H9 (cell line): Measurements from ENCODE around the gene BRSK2. TPM values are rescaled to one million over a fixed set of nuclear protein-coding genes. Genes with fewer than 3 reads are reported as not detected.

Experiments
- DNase-seq: peaks from one replicate; pipeline ENCODE4 v3.0.0-alpha.2; 2017
- H2AFZ ChIP-seq: one replicate; pipeline ENCODE4 v1.6.1; 2013; ENCODE audit warnings: mild to moderate bottlenecking, low read length, control low read depth, moderate library complexity
- H2AK5ac ChIP-seq: 2 replicates; pipeline ENCODE4 v1.6.1; 2013; ENCODE audit warnings: low read length, control low read depth, mixed read lengths; ENCODE audit not compliant: insufficient read length
- H2BK120ac ChIP-seq: one replicate; pipeline ENCODE4 v1.6.1; 2013; ENCODE audit warnings: low read depth, mild to moderate bottlenecking, low read length, control low read depth, inconsistent platforms; ENCODE audit not compliant: poor library complexity, severe bottlenecking
- H2BK12ac ChIP-seq: 2 replicates; pipeline ENCODE4 v1.6.1; 2013; ENCODE audit warnings: low read length, control low read depth, mixed read lengths, low read depth; ENCODE audit not compliant: insufficient read length
- H2BK15ac ChIP-seq: 2 replicates; pipeline ENCODE4 v1.6.1; 2013; ENCODE audit warnings: low read depth, low read length, control low read depth
- H2BK20ac ChIP-seq: one replicate; pipeline ENCODE4 v1.6.1; 2013; ENCODE audit warnings: low read depth, mild to moderate bottlenecking, low read length, control low read depth, inconsistent platforms; ENCODE audit not compliant: poor library complexity, severe bottlenecking
- H2BK5ac ChIP-seq: 2 replicates; pipeline ENCODE4 v1.6.1; 2013; ENCODE audit warnings: low read length, control low read depth, mixed read lengths; ENCODE audit not compliant: insufficient read length
- H3K14ac ChIP-seq: 2 replicates; pipeline ENCODE4 v1.6.1; 2013; ENCODE audit warnings: low read length, control low read depth; ENCODE audit not compliant: insufficient read depth
- H3K18ac ChIP-seq: 2 replicates; pipeline ENCODE4 v1.6.1; 2013; ENCODE audit warnings: low read depth, mild to moderate bottlenecking, mixed read lengths, low read length, control low read depth; ENCODE audit not compliant: insufficient read length
- H3K23ac ChIP-seq: 2 replicates; pipeline ENCODE4 v1.6.1; 2013; ENCODE audit warnings: low read length, control low read depth, mixed read lengths, low read depth; ENCODE audit not compliant: insufficient read length
- H3K23me2 ChIP-seq: 2 replicates; pipeline ENCODE4 v1.6.1; 2013; ENCODE audit warnings: low read depth, mild to moderate bottlenecking, mixed read lengths, low read length, control low read depth; ENCODE audit not compliant: insufficient read length, poor library complexity, severe bottlenecking
- H3K27ac ChIP-seq: 2 replicates; pipeline ENCODE4 v1.5.1; 2013; ENCODE audit warnings: low read length, control low read depth, mixed read lengths, low read depth; ENCODE audit not compliant: insufficient read length
- H3K27me3 ChIP-seq: 2 replicates; pipeline ENCODE4 v1.6.1; 2013; ENCODE audit warnings: low read length, control low read depth, inconsistent platforms; ENCODE audit not compliant: insufficient read depth
- H3K4ac ChIP-seq: 2 replicates; pipeline ENCODE4 v1.6.1; 2013; ENCODE audit warnings: low read depth, mild to moderate bottlenecking, control low read depth, inconsistent platforms, low read length, moderate library complexity
- H3K4me1 ChIP-seq: 2 replicates; pipeline ENCODE4 v1.6.1; 2013; ENCODE audit warnings: low read length, control low read depth, inconsistent platforms; ENCODE audit not compliant: insufficient read depth
- H3K4me2 ChIP-seq: 2 replicates; pipeline ENCODE4 v1.6.1; 2013; ENCODE audit warnings: low read length, control low read depth, mixed read lengths; ENCODE audit not compliant: insufficient read length, insufficient read depth
- H3K56ac ChIP-seq: 2 replicates; pipeline ENCODE4 v1.6.1; 2013; ENCODE audit warnings: low read depth, mild to moderate bottlenecking, mixed read lengths, low read length, control low read depth; ENCODE audit not compliant: insufficient read length
- H3K79me1 ChIP-seq: 2 replicates; pipeline ENCODE4 v1.6.1; 2013; ENCODE audit warnings: low read depth, mild to moderate bottlenecking, moderate library complexity, low read length, control low read depth, inconsistent platforms; ENCODE audit not compliant: insufficient read depth, poor library complexity, severe bottlenecking
- H3K79me2 ChIP-seq: 2 replicates; pipeline ENCODE4 v1.6.1; 2013; ENCODE audit warnings: low read length, control low read depth, inconsistent platforms; ENCODE audit not compliant: insufficient read depth
- H3K9ac ChIP-seq: 2 replicates; pipeline ENCODE4 v1.6.1; 2013; ENCODE audit warnings: low read length, control low read depth, mixed read lengths; ENCODE audit not compliant: insufficient read length; ENCODE audit errors: extremely low read depth
- H3K9me3 ChIP-seq: one replicate; pipeline ENCODE4 v1.6.1; 2013; ENCODE audit warnings: low read depth, low read length, inconsistent platforms; ENCODE audit not compliant: control insufficient read depth
- H3T11ph ChIP-seq: one replicate; pipeline ENCODE4 v1.6.1; 2013; ENCODE audit warnings: mild to moderate bottlenecking, low read length, control low read depth, inconsistent platforms
- H4K20me1 ChIP-seq: one replicate; pipeline ENCODE4 v1.6.1; 2013; ENCODE audit not compliant: control insufficient read depth, insufficient read length, insufficient read depth
- H4K5ac ChIP-seq: 2 replicates; pipeline ENCODE4 v1.6.1; 2013; ENCODE audit warnings: low read depth, mild to moderate bottlenecking, mixed read lengths, low read length, control low read depth; ENCODE audit not compliant: insufficient read length
- H4K8ac ChIP-seq: replicated peaks from 2 replicates; pipeline ENCODE4 v1.6.1; 2013; ENCODE audit warnings: low read length, control low read depth, mixed read lengths, low read depth; ENCODE audit not compliant: insufficient read length
- H4K91ac ChIP-seq: 2 replicates; pipeline ENCODE4 v1.6.1; 2013; ENCODE audit warnings: low read depth, mild to moderate bottlenecking, moderate library complexity, mixed read lengths, low read length, control low read depth; ENCODE audit not compliant: insufficient read length
- H3K27ac Mint-ChIP-seq, 3 experiments: 2 replicates in 2 of 3; 3 replicates in 1 of 3; pipeline ENCODE4 v1.8.0; 2020 to 2021; ENCODE audit warnings: mixed read lengths in 3 of 3, mild to moderate bottlenecking in 1 of 3, moderate library complexity in 1 of 3
- H3K27me3 Mint-ChIP-seq: 2 replicates; pipeline ENCODE4 v1.8.0; 2021; ENCODE audit warnings: low read depth, mild to moderate bottlenecking, moderate library complexity, mixed read lengths
- H3K36me3 Mint-ChIP-seq, 3 experiments: 2 replicates in 2 of 3; 3 replicates in 1 of 3; pipeline ENCODE4 v1.8.0; 2020 to 2021; ENCODE audit warnings: low read depth in 3 of 3, mixed read lengths in 3 of 3; ENCODE audit not compliant: insufficient read depth in 1 of 3
- H3K4me1 Mint-ChIP-seq, 2 experiments: 2 replicates each; pipeline ENCODE4 v1.8.0; 2020; ENCODE audit warnings: mixed read lengths in 2 of 2
- H3K4me3 Mint-ChIP-seq, 2 experiments: 2 replicates in 1 of 2; 3 replicates in 1 of 2; pipeline ENCODE4 v1.8.0; 2020 to 2021; ENCODE audit warnings: mild to moderate bottlenecking in 2 of 2, mixed read lengths in 2 of 2, moderate library complexity in 1 of 2
- H3K9me3 Mint-ChIP-seq, 2 experiments: 2 replicates in 1 of 2; 3 replicates in 1 of 2; pipeline ENCODE4 v1.8.0; 2020; ENCODE audit warnings: mild to moderate bottlenecking in 2 of 2, mixed read lengths in 2 of 2, moderate library complexity in 1 of 2
- WGBS: extraction: QIAGEN DNeasy Blood & Tissue Kit; methylation state at CpG from one replicate; pipeline ENCODE4 v1.1.7; 2013; ENCODE audit warnings: missing lambda C conversion rate, low lambda C conversion rate, mixed read lengths; ENCODE audit not compliant: insufficient read length; ENCODE audit errors: extremely low coverage; 5-methylcytosine and 5-hydroxymethylcytosine counted together
- total RNA-seq: library from RNA; stranded (reverse); gene quantifications from 2 replicates; pipeline ENCODE4 v1.2.1, GENCODE V29; 2021
- TF ChIP-seq, protein P1 (sequence below): fragments of 200-600 bp; sonication (generic); conservative IDR thresholded peaks from 3 replicates; pipeline ENCODE4 v1.8.0; 2021; ENCODE audit warnings: antibody characterized with exemption, mild to moderate bottlenecking

BRSK2 gene
- total RNA-seq, 1 experiment from 2014 or later: 28.4 TPM

DNA sequence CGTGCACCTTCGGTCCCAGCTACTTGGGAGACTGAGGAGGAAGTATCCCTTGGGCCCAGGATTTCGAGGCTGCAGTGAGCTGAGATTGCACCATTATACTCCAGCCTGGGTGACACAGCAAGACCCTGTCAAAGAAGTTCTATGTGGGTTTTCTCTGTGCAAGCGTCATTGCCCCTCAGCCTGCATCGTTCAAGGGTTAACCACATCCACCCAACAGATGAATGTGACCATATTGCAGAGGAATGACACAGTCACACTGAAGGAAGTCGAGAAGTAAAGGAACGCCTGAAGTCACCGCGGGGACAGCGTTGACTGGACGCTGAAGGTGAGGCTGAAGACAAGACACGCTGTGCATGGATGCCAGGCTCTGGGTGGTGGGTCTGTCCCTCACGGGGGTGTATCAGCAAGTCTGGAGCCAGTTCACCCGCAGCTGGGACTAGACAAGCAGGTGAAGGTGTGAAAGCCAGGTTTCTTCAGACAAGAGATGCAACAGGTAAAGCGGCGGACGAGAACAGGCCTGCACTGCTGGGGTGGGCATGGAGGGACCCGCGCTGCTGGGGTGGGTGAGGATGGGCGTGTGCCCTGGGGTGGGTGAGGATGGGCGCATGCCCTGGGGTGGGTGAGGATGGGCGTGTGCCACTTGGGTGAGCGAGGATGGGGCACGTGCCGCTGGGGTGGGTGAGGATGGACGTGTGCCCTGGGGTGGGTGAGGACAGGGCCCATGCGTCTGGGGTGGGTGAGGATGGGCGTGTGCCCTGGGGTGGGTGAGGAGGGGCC is 43.8 kb upstream of the BRSK2 start:
- H3K9ac ChIP-seq: no peak overlapping the region
- DNase-seq: peak; percentile 12
- H3K4me3 Mint-ChIP-seq: no peak overlapping the region
- no peaks in the 10 kb centered on the region for H4K20me1 ChIP-seq
- no peak overlapping the region for H4K8ac ChIP-seq
- H4K91ac ChIP-seq: no peak overlapping the region
- no peaks in the 10 kb centered on the region for H3K23me2 ChIP-seq
- H3K18ac ChIP-seq: no peak overlapping the region
- H3K9me3 Mint-ChIP-seq: no peaks in the 10 kb centered on the region; a peak in 1 of 5 replicates
- no peaks in the 10 kb centered on the region for H3K79me1 ChIP-seq
- TF ChIP-seq, protein P1, sequence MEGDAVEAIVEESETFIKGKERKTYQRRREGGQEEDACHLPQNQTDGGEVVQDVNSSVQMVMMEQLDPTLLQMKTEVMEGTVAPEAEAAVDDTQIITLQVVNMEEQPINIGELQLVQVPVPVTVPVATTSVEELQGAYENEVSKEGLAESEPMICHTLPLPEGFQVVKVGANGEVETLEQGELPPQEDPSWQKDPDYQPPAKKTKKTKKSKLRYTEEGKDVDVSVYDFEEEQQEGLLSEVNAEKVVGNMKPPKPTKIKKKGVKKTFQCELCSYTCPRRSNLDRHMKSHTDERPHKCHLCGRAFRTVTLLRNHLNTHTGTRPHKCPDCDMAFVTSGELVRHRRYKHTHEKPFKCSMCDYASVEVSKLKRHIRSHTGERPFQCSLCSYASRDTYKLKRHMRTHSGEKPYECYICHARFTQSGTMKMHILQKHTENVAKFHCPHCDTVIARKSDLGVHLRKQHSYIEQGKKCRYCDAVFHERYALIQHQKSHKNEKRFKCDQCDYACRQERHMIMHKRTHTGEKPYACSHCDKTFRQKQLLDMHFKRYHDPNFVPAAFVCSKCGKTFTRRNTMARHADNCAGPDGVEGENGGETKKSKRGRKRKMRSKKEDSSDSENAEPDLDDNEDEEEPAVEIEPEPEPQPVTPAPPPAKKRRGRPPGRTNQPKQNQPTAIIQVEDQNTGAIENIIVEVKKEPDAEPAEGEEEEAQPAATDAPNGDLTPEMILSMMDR: no peak
- no peak overlapping the region for H3K14ac ChIP-seq
- no peak overlapping the region for H2BK12ac ChIP-seq
- H2BK5ac ChIP-seq: no peak overlapping the region
- H3K36me3 Mint-ChIP-seq: no peaks in the 10 kb centered on the region
- no peaks in the 10 kb centered on the region for H3K27me3 ChIP-seq
- peaks cover 15% of the 10 kb centered on the region for H3K27me3 Mint-ChIP-seq
- H2BK20ac ChIP-seq: no peak overlapping the region
- no peaks in the 10 kb centered on the region for H3K79me2 ChIP-seq
- no peak overlapping the region for H2AK5ac ChIP-seq
- H4K5ac ChIP-seq: no peak overlapping the region
- WGBS: no CpG with 5 or more reads among the region's 28 CpGs
- H3K4me2 ChIP-seq: no peak overlapping the region
- no peak overlapping the region for H3K23ac ChIP-seq
- H2BK120ac ChIP-seq: no peak overlapping the region
- no peak overlapping the region for H3T11ph ChIP-seq
- no peak overlapping the region for H2AFZ ChIP-seq
- H3K27ac ChIP-seq: no peak overlapping the region
- H2BK15ac ChIP-seq: no peak overlapping the region
- peaks cover 2 to 9% of the 10 kb centered on the region in 2 experiments; a peak in 3 of 4 replicates for H3K4me1 Mint-ChIP-seq
- no peak overlapping the region for H3K4ac ChIP-seq
- H3K56ac ChIP-seq: no peak overlapping the region
- H3K27ac Mint-ChIP-seq: no peak overlapping the region
- H3K4me1 ChIP-seq: no peaks in the 10 kb centered on the region
- H3K9me3 ChIP-seq: no peaks in the 10 kb centered on the region
